GM12878 (cell line): ENCODE data around the gene SHC1. TPM values are rescaled to one million over a fixed set of nuclear protein-coding genes. Genes with fewer than 3 reads are reported as not detected.

Experiments
- ATF7 ChIP-seq: fragments of 450-650 bp; IDR thresholded peaks from 2 replicates; pipeline ENCODE4 v1.6.1; 2016; ENCODE audit warnings: low read depth, mild to moderate bottlenecking
- BCLAF1 ChIP-seq: fragments of 450-650 bp; IDR thresholded peaks from 2 replicates; pipeline ENCODE4 v1.6.1; 2017; ENCODE audit warnings: antibody characterized with exemption, mild to moderate bottlenecking, moderate library complexity
- CHD1 ChIP-seq: IDR thresholded peaks from 2 replicates; pipeline ENCODE4 v1.6.1; 2012; ENCODE audit warnings: low read depth, low read length, improper control_type of control experiment
- DPF2 ChIP-seq: fragments of 450-650 bp; IDR thresholded peaks from 2 replicates; pipeline ENCODE4 v1.6.1; 2017; ENCODE audit warnings: mild to moderate bottlenecking
- EED ChIP-seq: sonication (generic); IDR thresholded peaks from 2 replicates; pipeline ENCODE4 v1.6.1; 2016; ENCODE audit warnings: antibody characterized with exemption, low read depth
- GATAD2B ChIP-seq: fragments of 450-650 bp; conservative IDR thresholded peaks from 2 replicates; pipeline ENCODE4 v1.6.1; 2017; ENCODE audit warnings: low read depth, mild to moderate bottlenecking, moderate library complexity
- IKZF2 ChIP-seq, 2 experiments: fragments of 450-650 bp; IDR thresholded peaks; 2 replicates each; pipeline ENCODE4 v1.6.1; 2017; ENCODE audit warnings: mild to moderate bottlenecking in 2 of 2, moderate library complexity in 2 of 2
- IRF4 ChIP-seq: IDR thresholded peaks from 2 replicates; pipeline ENCODE4 v1.6.1; 2011; ENCODE audit warnings: low read depth, low read length
- IRF5 ChIP-seq: fragments of 450-650 bp; IDR thresholded peaks from 2 replicates; pipeline ENCODE4 v1.6.1; 2017; ENCODE audit warnings: borderline replicate concordance
- NFYB ChIP-seq: IDR thresholded peaks from 2 replicates; pipeline ENCODE4 v1.6.1; 2011; ENCODE audit warnings: low read depth, mild to moderate bottlenecking, low read length, improper control_type of control experiment, moderate library complexity; ENCODE audit not compliant: insufficient read depth
- PBX3 ChIP-seq: IDR thresholded peaks from 2 replicates; pipeline ENCODE4 v1.6.1; 2011; ENCODE audit warnings: mild to moderate bottlenecking, low read depth, low read length, moderate library complexity; ENCODE audit not compliant: insufficient replicate concordance
- RAD51 ChIP-seq: fragments of 450-650 bp; IDR thresholded peaks from 2 replicates; pipeline ENCODE4 v1.6.1; 2016; ENCODE audit warnings: moderate library complexity, mild to moderate bottlenecking, inconsistent platforms
- RB1 ChIP-seq: fragments of 450-650 bp; formaldehyde crosslinking; IDR thresholded peaks from 2 replicates; pipeline ENCODE4 v1.6.1; 2017; ENCODE audit warnings: mild to moderate bottlenecking, borderline replicate concordance
- SRF ChIP-seq, 2 experiments: IDR thresholded peaks; 2 replicates each; pipeline ENCODE4 v1.6.1; 2011; ENCODE audit warnings: low read depth in 2 of 2, low read length in 2 of 2, mild to moderate bottlenecking in 1 of 2, moderate library complexity in 1 of 2
- STAT3 ChIP-seq: IDR thresholded peaks from 2 replicates; pipeline ENCODE4 v1.6.1; 2011; ENCODE audit warnings: low read depth, low read length, improper control_type of control experiment
- SUZ12 ChIP-seq: fragments of 200-600 bp; sonication (generic); IDR thresholded peaks from one replicate; pipeline ENCODE4 v1.6.1; 2018; ENCODE audit warnings: antibody characterized with exemption, mild to moderate bottlenecking; ENCODE audit not compliant: unreplicated experiment
- polyA plus RNA-seq, 11 experiments: library from polyadenylated mRNA; depleted of rRNA in 4 of 11; unstranded in 6 of 11; stranded (reverse) in 5 of 11; fragments of >200 nt; fragmentation: Nextera tagmentation in 4 of 11; fragmentation: Illumina TruSeq in 1 of 11; extraction: Ambion mirVana in 4 of 11; extraction: Trizol in 1 of 11; gene quantifications; 1 replicate in 1 of 11; 2 replicates in 10 of 11; pipeline versions ENCODE4 v1.2.1 to v1.2.3, GENCODE V29; 2011 to 2016; ENCODE audit warnings: inconsistent platforms in 2 of 11, missing spikeins in 2 of 11, low read depth in 1 of 11
- total RNA-seq, 4 experiments: library from RNA; depleted of rRNA in 3 of 4; stranded (reverse); fragments of >200 nt in 3 of 4; fragmentation: Illumina TruSeq in 1 of 4; extraction: Trizol in 1 of 4; gene quantifications; 2 replicates each; pipeline versions ENCODE4 v1.2.1 to v1.2.3, GENCODE V29; 2013 to 2021

SHC1 gene
- total and polyA plus RNA-seq, 10 of the 15 experiments (the other 5 are each of a cell fraction or from before 2014, with no cell fraction given) = 2.6 to 49.3 (median 25.2) TPM

GRCh38 chr1:154943649-154944400, 26.7 kb downstream of the SHC1 start (continued):
- no peak for TF ChIP-seq RAD51
- TF ChIP-seq IKZF2 (IDR thresholded peaks at IDR 0.05) = peak; percentile 53 to 61
- TF ChIP-seq BCLAF1 = no peak
- TF ChIP-seq PBX3 = no peak
- TF ChIP-seq ATF7 = peak; percentile 9; the same call in 1 of the 2 replicates
- no peak for TF ChIP-seq IRF5
- TF ChIP-seq STAT3 = no peak
- TF ChIP-seq RB1 = peak; percentile 68; the same call in 1 of the 2 replicates
- peak; percentile 56 for TF ChIP-seq GATAD2B
- TF ChIP-seq IRF4 = no peak
- TF ChIP-seq SUZ12 = no peak
- TF ChIP-seq DPF2 = 0 out of 2 replicates have a peak, but pooled peaks have one; percentile 12
- TF ChIP-seq SRF (IDR thresholded peaks at IDR 0.05; ENCODE audit: low read depth in 2 of 2, low read length in 2 of 2) = no peak
- no peak for TF ChIP-seq NFYB
- TF ChIP-seq CHD1 = no peak
- TF ChIP-seq EED = no peak
